ENCODE data around the gene CFLAR. TPM values are rescaled to one million over a fixed set of nuclear protein-coding genes. Genes with fewer than 3 reads are reported as not detected.

CFLAR gene
- total and polyA plus RNA-seq, 9 of the 15 experiments (the other 6 are each of a cell fraction or from before 2014, with no cell fraction given) = 27.5 to 102 (median 54.0) TPM

DNA sequence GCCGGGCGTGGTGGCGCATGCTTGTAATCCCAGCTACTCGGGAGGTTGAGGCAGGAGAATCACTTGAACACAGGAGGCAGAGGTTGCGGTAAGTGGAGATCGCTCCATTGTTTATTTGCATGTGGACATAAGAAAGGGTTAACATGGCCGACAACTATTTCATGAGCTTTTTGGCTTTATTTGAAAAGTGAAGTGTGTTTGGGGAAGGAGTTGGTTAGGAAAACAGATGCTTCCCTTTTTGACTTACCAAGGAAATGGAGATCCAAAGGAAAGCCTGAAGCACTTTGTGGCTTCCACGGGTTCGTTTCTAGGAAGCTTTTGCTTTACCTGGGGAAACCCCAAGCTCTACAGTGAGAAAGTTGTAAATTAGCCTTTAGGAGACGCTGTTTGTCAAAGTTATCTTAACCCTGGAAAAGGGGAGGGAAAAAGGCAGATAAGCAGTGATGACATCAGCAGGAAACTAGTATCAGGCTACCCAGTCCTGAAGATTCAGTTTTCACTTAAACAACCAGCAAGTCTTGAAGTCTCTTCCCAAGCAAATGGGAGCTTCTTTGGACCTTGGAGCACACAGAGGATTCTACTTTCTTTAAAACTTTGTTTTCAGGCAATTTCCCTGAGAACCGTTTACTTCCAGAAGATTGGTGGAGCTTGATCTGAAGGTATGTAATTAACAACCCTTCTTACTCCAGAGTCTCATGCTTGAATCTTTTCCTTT lies 66.8 kb downstream of the CFLAR start, which contains the start of gene CASP10 (continued):
- TF ChIP-seq, protein P1, sequence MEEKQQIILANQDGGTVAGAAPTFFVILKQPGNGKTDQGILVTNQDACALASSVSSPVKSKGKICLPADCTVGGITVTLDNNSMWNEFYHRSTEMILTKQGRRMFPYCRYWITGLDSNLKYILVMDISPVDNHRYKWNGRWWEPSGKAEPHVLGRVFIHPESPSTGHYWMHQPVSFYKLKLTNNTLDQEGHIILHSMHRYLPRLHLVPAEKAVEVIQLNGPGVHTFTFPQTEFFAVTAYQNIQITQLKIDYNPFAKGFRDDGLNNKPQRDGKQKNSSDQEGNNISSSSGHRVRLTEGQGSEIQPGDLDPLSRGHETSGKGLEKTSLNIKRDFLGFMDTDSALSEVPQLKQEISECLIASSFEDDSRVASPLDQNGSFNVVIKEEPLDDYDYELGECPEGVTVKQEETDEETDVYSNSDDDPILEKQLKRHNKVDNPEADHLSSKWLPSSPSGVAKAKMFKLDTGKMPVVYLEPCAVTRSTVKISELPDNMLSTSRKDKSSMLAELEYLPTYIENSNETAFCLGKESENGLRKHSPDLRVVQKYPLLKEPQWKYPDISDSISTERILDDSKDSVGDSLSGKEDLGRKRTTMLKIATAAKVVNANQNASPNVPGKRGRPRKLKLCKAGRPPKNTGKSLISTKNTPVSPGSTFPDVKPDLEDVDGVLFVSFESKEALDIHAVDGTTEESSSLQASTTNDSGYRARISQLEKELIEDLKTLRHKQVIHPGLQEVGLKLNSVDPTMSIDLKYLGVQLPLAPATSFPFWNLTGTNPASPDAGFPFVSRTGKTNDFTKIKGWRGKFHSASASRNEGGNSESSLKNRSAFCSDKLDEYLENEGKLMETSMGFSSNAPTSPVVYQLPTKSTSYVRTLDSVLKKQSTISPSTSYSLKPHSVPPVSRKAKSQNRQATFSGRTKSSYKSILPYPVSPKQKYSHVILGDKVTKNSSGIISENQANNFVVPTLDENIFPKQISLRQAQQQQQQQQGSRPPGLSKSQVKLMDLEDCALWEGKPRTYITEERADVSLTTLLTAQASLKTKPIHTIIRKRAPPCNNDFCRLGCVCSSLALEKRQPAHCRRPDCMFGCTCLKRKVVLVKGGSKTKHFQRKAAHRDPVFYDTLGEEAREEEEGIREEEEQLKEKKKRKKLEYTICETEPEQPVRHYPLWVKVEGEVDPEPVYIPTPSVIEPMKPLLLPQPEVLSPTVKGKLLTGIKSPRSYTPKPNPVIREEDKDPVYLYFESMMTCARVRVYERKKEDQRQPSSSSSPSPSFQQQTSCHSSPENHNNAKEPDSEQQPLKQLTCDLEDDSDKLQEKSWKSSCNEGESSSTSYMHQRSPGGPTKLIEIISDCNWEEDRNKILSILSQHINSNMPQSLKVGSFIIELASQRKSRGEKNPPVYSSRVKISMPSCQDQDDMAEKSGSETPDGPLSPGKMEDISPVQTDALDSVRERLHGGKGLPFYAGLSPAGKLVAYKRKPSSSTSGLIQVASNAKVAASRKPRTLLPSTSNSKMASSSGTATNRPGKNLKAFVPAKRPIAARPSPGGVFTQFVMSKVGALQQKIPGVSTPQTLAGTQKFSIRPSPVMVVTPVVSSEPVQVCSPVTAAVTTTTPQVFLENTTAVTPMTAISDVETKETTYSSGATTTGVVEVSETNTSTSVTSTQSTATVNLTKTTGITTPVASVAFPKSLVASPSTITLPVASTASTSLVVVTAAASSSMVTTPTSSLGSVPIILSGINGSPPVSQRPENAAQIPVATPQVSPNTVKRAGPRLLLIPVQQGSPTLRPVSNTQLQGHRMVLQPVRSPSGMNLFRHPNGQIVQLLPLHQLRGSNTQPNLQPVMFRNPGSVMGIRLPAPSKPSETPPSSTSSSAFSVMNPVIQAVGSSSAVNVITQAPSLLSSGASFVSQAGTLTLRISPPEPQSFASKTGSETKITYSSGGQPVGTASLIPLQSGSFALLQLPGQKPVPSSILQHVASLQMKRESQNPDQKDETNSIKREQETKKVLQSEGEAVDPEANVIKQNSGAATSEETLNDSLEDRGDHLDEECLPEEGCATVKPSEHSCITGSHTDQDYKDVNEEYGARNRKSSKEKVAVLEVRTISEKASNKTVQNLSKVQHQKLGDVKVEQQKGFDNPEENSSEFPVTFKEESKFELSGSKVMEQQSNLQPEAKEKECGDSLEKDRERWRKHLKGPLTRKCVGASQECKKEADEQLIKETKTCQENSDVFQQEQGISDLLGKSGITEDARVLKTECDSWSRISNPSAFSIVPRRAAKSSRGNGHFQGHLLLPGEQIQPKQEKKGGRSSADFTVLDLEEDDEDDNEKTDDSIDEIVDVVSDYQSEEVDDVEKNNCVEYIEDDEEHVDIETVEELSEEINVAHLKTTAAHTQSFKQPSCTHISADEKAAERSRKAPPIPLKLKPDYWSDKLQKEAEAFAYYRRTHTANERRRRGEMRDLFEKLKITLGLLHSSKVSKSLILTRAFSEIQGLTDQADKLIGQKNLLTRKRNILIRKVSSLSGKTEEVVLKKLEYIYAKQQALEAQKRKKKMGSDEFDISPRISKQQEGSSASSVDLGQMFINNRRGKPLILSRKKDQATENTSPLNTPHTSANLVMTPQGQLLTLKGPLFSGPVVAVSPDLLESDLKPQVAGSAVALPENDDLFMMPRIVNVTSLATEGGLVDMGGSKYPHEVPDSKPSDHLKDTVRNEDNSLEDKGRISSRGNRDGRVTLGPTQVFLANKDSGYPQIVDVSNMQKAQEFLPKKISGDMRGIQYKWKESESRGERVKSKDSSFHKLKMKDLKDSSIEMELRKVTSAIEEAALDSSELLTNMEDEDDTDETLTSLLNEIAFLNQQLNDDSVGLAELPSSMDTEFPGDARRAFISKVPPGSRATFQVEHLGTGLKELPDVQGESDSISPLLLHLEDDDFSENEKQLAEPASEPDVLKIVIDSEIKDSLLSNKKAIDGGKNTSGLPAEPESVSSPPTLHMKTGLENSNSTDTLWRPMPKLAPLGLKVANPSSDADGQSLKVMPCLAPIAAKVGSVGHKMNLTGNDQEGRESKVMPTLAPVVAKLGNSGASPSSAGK (IDR thresholded peaks at IDR 0.05) = peak; percentile 37; the same call in 1 of the 2 replicates
- TF ChIP-seq ARID1B (IDR thresholded peaks at IDR 0.05) (peak; percentile 57), TBP (optimal IDR thresholded peaks at IDR 0.05; ENCODE audit: low read depth, low read length) (peak; percentile 95), DPF2 (IDR thresholded peaks at IDR 0.05) (peak; percentile 69), ARNT (IDR thresholded peaks at IDR 0.05) (no peak; a peak in 1 of 4 replicates), TEAD4 (IDR thresholded peaks at IDR 0.05; ENCODE audit: low read length) (peak; percentile 49; the same call in 1 of the 2 replicates), TEAD4 (CRISPR knock-in tag; IDR thresholded peaks at IDR 0.05; ENCODE audit: borderline replicate concordance) (no peak), GTF2E2 (tag; IDR thresholded peaks at IDR 0.05) (no peak), MEIS2 (IDR thresholded peaks at IDR 0.05; ENCODE audit: partially characterized antibody) (peak; percentile 88), SIX5 (IDR thresholded peaks at IDR 0.05; ENCODE audit: borderline replicate concordance in 1 of 2, insufficient read depth in 1 of 2, low read depth in 1 of 2, low read length in 2 of 2) (no peak), SMC3 (conservative IDR thresholded peaks at IDR 0.05; ENCODE audit: insufficient read depth, low read depth, low read length) (0 out of 2 replicates have a peak, but pooled peaks have one; percentile 32), HMGN3 (IDR thresholded peaks at IDR 0.05; ENCODE audit: borderline replicate concordance, extremely low read depth, insufficient read length, low read depth, low read length) (no peak), NKRF (IDR thresholded peaks at IDR 0.05; ENCODE audit: borderline replicate concordance) (0 out of 2 replicates have a peak, but pooled peaks have one; percentile 21), ZNF408 (CRISPR knock-in tag; IDR thresholded peaks at IDR 0.05; ENCODE audit: low read depth) (no peak)

Data from K562 (cell line).